Esophagus muscularis mucosa (tissue), 4 donors: ENCODE measurements around the gene CDK5. TPM values are rescaled to one million over a fixed set of nuclear protein-coding genes. Genes with fewer than 3 reads are reported as not detected.

Source experiments
- DNase-seq: peaks from one replicate; pipeline ENCODE4 v3.0.0-alpha.2; 2017; ENCODE audit errors: extremely low spot score
- H3K27ac ChIP-seq, 4 donors: fragments of 200-600 bp; sonication (generic); replicated peaks in 1 of 4; 1 replicate in 3 of 4; 2 replicates in 1 of 4; pipeline ENCODE4 v1.5.1; 2016 to 2019; ENCODE audit warnings: mild to moderate bottlenecking in 1 of 4
- H3K27me3 ChIP-seq, 4 donors: fragments of 200-600 bp; sonication (generic); one replicate each; pipeline versions ENCODE4 v1.5.1 to v1.6.0; 2016 to 2019
- H3K36me3 ChIP-seq, 4 donors: fragments of 200-600 bp; sonication (generic); one replicate each; pipeline ENCODE4 v1.5.1; 2016 to 2019
- H3K4me1 ChIP-seq, 4 donors: fragments of 200-600 bp; sonication (generic); one replicate each; pipeline ENCODE4 v1.5.1; 2016 to 2019
- H3K4me3 ChIP-seq, 4 donors: fragments of 200-600 bp; sonication (generic); 1 replicate in 2 of 4; 2 replicates in 2 of 4; pipeline ENCODE4 v1.5.1; 2016 to 2019; ENCODE audit warnings: mild to moderate bottlenecking in 4 of 4, moderate library complexity in 1 of 4
- H3K9me3 ChIP-seq, 4 donors: fragments of 200-600 bp; sonication (generic); 1 replicate in 3 of 4; 2 replicates in 1 of 4; pipeline ENCODE4 v1.5.1; 2016 to 2019
- EP300 ChIP-seq: sonication (generic); formaldehyde crosslinking; IDR thresholded peaks from one replicate; pipeline ENCODE4 v1.6.1; 2017; ENCODE audit warnings: antibody characterized with exemption
- POLR2A ChIP-seq: fragments of 450-650 bp; IDR thresholded peaks from one replicate; pipeline ENCODE4 v1.6.1; 2017; ENCODE audit warnings: antibody characterized with exemption, moderate library complexity, mild to moderate bottlenecking, low read depth
- POLR2AphosphoS5 ChIP-seq, 2 donors: sonication (generic); formaldehyde crosslinking; IDR thresholded peaks; one replicate each; pipeline ENCODE4 v1.6.1; 2017; ENCODE audit warnings: antibody characterized with exemption in 2 of 2
- WGBS: methylation state at CpG from one replicate; pipeline ENCODE4 v1.1.5; 2018; 5-methylcytosine and 5-hydroxymethylcytosine counted together
- intact Hi-C: fragments of 100-400 bp; cut with DNase I; formaldehyde crosslinking; loops from one replicate; pipeline ENCODE4 v1.15.1; 2023
- total RNA-seq, 4 donors: library from RNA; depleted of rRNA; stranded (reverse); fragments of >200 nt; gene quantifications; one replicate each; pipeline versions ENCODE4 v1.1.0 to v1.2.1, GENCODE V29; 2016
- TF ChIP-seq, protein P1 (sequence below), 3 experiments: fragments of 200-600 bp in 2 of 3; fragments of 450-650 bp in 1 of 3; sonication (generic) in 2 of 3; IDR thresholded peaks; one replicate each; pipeline ENCODE4 v1.5.1; 2017 to 2019; ENCODE audit warnings: antibody characterized with exemption in 3 of 3, mild to moderate bottlenecking in 2 of 3, moderate library complexity in 1 of 3

The CDK5 gene
- total RNA-seq, 4 donors from 2014 or later: 5.3 to 10.4 (median 9.7) TPM

DNA sequence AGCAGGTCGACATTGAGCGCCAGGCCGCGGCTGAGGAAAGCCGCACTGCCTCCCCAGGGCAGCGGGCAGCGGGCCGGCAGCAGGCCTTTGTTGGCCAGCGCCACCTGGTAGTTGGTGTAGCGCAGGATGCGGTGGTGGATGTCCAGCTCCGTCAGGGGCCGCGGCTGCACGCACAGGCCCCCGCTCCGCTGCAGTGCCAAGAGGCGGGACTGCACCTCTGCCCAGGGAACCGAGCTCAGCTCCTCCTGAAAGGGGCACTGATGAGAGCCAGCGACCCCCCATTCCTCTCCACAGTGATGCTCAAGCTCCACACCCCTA, 38.6 kb downstream of the CDK5 start:
- WGBS: 4% methylated on average over 4 of the region's 20 CpGs
- no peak for TF ChIP-seq POLR2A
- Histone ChIP-seq H3K4me1 (peaks cover 20 to 23% (median 21%) of the 10 kb centered on the region in 4 donors), H3K27ac (no peak overlapping the region), H3K36me3 (peaks cover 0 to 10% (median 0%) of the 10 kb centered on the region in 4 donors), H3K4me3 (peak overlapping the region; percentile 29 to 41 (median 35)), H3K27me3 (peaks cover 0 to 75% (median 27%) of the 10 kb centered on the region in 4 donors), H3K9me3 (no peaks in the 10 kb centered on the region)
- intact Hi-C loops: loop anchor here (10.0 kb wide), 1 partner anchor 244 kb away; no protein-coding TSS in a partner anchor
- no peak for DNase-seq

DNA sequence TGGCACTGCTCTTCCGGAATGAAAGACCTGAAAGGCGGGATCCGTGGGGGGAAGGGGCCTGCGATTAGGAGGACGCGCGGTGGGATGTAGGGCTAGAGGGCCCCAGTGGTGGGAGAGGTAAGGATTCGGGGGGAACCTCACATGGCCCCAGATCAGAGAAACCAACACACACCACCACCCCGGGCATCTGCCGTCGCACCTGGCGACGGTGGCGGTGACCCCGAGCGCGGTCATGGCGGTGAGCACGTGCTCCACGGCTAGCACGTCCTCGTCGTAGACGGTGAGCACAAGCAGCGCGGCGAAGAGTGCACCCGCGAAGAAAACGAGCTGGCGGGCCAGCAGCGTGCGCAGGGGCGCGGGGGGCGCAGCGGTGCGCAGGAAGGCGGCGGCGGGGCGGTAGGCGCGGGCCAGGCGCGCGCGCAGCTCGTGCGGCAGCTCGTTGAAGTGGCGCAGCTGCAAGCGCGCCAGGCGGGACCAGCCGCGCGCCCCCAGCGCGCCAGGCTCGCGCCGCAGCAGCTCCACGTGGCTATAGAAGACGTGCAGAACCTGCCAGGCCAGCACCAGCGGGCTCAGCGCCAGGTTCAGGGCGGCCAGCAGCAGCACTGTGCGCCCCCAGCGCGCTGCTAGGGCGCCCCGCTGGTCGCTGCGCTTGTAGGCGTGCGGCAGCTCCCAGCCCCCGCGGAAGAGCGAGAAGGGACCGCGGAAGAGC, 39.1 kb downstream of the CDK5 start:
- TF ChIP-seq POLR2AphosphoS5 (IDR thresholded peaks at IDR 0.05): no peak
- TF ChIP-seq POLR2A: no peak
- TF ChIP-seq, protein P1, sequence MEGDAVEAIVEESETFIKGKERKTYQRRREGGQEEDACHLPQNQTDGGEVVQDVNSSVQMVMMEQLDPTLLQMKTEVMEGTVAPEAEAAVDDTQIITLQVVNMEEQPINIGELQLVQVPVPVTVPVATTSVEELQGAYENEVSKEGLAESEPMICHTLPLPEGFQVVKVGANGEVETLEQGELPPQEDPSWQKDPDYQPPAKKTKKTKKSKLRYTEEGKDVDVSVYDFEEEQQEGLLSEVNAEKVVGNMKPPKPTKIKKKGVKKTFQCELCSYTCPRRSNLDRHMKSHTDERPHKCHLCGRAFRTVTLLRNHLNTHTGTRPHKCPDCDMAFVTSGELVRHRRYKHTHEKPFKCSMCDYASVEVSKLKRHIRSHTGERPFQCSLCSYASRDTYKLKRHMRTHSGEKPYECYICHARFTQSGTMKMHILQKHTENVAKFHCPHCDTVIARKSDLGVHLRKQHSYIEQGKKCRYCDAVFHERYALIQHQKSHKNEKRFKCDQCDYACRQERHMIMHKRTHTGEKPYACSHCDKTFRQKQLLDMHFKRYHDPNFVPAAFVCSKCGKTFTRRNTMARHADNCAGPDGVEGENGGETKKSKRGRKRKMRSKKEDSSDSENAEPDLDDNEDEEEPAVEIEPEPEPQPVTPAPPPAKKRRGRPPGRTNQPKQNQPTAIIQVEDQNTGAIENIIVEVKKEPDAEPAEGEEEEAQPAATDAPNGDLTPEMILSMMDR (IDR thresholded peaks at IDR 0.05): no peak
- no peak for TF ChIP-seq EP300
- no peak for DNase-seq
- Histone ChIP-seq H3K9me3 (no peaks in the 10 kb centered on the region), H3K27ac (no peak overlapping the region), H3K4me3 (peak overlapping the region; percentile 29 to 41 (median 35)), H3K36me3 (peaks cover 0 to 14% (median 0%) of the 10 kb centered on the region in 4 donors), H3K27me3 (peaks cover 0 to 80% (median 31%) of the 10 kb centered on the region in 4 donors), H3K4me1 (peaks cover 25 to 28% (median 26%) of the 10 kb centered on the region in 4 donors)
- 7% methylated on average over 26 of the region's 82 CpGs for WGBS
- intact Hi-C loops: loop anchor here (10.0 kb wide), 1 partner anchor 244 kb away; no protein-coding TSS in a partner anchor

DNA sequence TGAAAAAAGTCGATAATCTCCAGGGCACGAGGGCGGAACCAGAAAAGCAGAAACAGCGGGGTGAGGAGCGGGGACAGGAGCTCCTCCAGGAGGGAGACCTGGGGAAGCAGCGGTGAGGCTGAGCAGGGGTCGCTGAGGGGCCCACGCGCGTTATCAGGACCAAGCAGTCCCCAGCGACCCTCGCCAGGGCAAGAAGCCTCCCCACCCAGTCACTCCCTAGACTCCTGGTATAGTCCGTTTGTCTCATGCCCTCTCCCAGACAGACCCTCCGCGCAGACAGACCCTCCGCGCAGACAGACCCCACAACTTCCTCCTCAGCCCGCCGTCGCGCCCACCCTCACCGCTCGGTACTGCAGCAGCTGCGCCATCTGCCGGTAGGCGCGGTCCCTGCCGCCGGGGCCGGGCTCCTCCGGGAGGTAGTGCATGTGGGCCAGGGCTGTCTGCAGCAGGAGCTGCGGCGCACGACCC, 39.7 kb downstream of the CDK5 start:
- peak overlapping the region; percentile 29 to 41 (median 35) for H3K4me3 ChIP-seq
- H3K36me3 ChIP-seq: peaks cover 0 to 20% (median 0%) of the 10 kb centered on the region in 4 donors
- H3K27me3 ChIP-seq: peaks cover 0 to 81% (median 37%) of the 10 kb centered on the region in 4 donors
- TF ChIP-seq, protein P1 (IDR thresholded peaks at IDR 0.05): peak; percentile 80 to 95 (median 84)
- TF ChIP-seq POLR2A: no peak
- intact Hi-C loops: loop anchor here (10.0 kb wide), 1 partner anchor 243 kb away; no protein-coding TSS in a partner anchor
- no peak for DNase-seq
- H3K4me1 ChIP-seq: peaks cover 31 to 34% (median 32%) of the 10 kb centered on the region in 4 donors
- H3K9me3 ChIP-seq: no peaks in the 10 kb centered on the region
- H3K27ac ChIP-seq: no peak overlapping the region
- WGBS: 12% methylated on average over 16 of the region's 34 CpGs

DNA sequence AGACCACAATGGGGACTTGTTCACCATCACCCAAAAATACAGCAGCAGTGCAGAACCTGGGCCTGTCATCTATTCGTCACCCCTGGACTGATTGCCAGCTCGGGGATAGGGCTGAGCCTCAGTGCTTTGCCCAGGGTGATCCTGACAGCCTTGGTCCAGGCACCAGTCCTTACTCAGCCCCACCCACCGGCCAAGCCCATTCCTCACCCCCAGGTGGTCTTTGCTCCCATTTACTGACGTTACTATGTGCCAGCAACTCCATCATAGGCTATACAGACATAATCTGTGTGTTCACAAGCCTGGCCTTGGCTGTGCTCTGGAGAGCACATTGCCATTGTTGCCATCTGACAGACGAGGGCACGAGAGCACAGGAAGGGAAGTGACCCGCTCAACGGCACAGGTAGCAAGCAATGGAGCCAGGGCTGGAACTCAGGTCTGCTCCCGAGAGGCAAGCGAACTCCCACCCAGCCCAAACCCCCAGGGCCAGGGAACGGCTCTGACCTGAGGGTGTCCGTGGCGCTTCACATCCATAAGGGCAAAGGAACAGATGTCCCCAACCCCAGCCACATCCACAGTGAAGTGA, 40.2 kb downstream of the CDK5 start:
- 58% methylated on average over 8 of the region's 13 CpGs for WGBS

More for the DNA sequence above, 40.2 kb downstream of the CDK5 start:
- H3K4me1 ChIP-seq: peaks cover 35 to 39% (median 37%) of the 10 kb centered on the region in 4 donors
- intact Hi-C loops: loop anchor here (10.0 kb wide), 1 partner anchor 243 kb away; no protein-coding TSS in a partner anchor
- H3K27ac ChIP-seq: no peak overlapping the region
- peaks cover 0 to 87% (median 41%) of the 10 kb centered on the region in 4 donors for H3K27me3 ChIP-seq
- H3K9me3 ChIP-seq: no peaks in the 10 kb centered on the region
- no peak for DNase-seq
- TF ChIP-seq POLR2A (no peak), POLR2AphosphoS5 (IDR thresholded peaks at IDR 0.05) (no peak), EP300 (no peak)
- TF ChIP-seq, protein P1 (IDR thresholded peaks at IDR 0.05): no peak
- H3K4me3 ChIP-seq: no peak overlapping the region
- H3K36me3 ChIP-seq: peaks cover 0 to 24% (median 0%) of the 10 kb centered on the region in 4 donors
